Heart left ventricle (tissue), 16 donors: ENCODE measurements around the gene PROSER1. TPM values are rescaled to one million over a fixed set of nuclear protein-coding genes. Genes with fewer than 3 reads are reported as not detected.

ENCODE experiments used
- ATAC-seq, 4 donors: fragments of 200-7000 bp; cut with Tn5 transposase; one replicate each; pipeline ENCODE4 v1.9.1; 2020 to 2022; ENCODE audit warnings: moderate library complexity in 4 of 4, mild to moderate bottlenecking in 3 of 4, moderate number of reproducible peaks in 1 of 4
- DNase-seq, 5 donors: peaks; one replicate each; pipeline ENCODE4 v3.0.0-alpha.2; 2020
- H3K27ac ChIP-seq, 12 donors: fragments of 200-600 bp; sonication (generic) in 4 of 12; one replicate each; pipeline versions ENCODE4 v1.5.0 to v1.8.0; 2016 to 2022; ENCODE audit warnings: mild to moderate bottlenecking in 2 of 12
- H3K27me3 ChIP-seq, 9 donors: fragments of 200-600 bp; sonication (generic) in 2 of 9; one replicate each; pipeline versions ENCODE4 v1.5.1 to v1.8.0; 2016 to 2022; ENCODE audit warnings: mild to moderate bottlenecking in 3 of 9
- H3K36me3 ChIP-seq, 9 donors: fragments of 200-600 bp; sonication (generic) in 2 of 9; one replicate each; pipeline versions ENCODE4 v1.5.0 to v1.8.0; 2018 to 2022; ENCODE audit warnings: mild to moderate bottlenecking in 2 of 9
- H3K4me1 ChIP-seq, 12 donors: fragments of 200-600 bp; sonication (generic) in 4 of 12; one replicate each; pipeline versions ENCODE4 v1.5.0 to v1.8.0; 2016 to 2022; ENCODE audit warnings: mild to moderate bottlenecking in 3 of 12
- H3K4me3 ChIP-seq, 12 donors: fragments of 200-600 bp; sonication (generic) in 4 of 12; one replicate each; pipeline versions ENCODE4 v1.5.0 to v1.8.0; 2017 to 2022; ENCODE audit warnings: mild to moderate bottlenecking in 9 of 12, moderate library complexity in 4 of 12
- H3K9me3 ChIP-seq, 12 donors: fragments of 200-600 bp; sonication (generic) in 4 of 12; one replicate each; pipeline versions ENCODE4 v1.5.0 to v1.8.0; 2016 to 2022; ENCODE audit warnings: mild to moderate bottlenecking in 1 of 12
- CTCF ChIP-seq, 12 donors: fragments of 200-600 bp; sonication (generic) in 4 of 12; IDR thresholded peaks; one replicate each; pipeline versions ENCODE4 v1.5.0 to v1.8.0; 2018 to 2022; ENCODE audit warnings: antibody characterized with exemption in 12 of 12, mild to moderate bottlenecking in 5 of 12
- POLR2A ChIP-seq, 2 donors: fragments of 450-650 bp; IDR thresholded peaks; one replicate each; pipeline ENCODE4 v1.6.1; 2017; ENCODE audit warnings: antibody characterized with exemption in 2 of 2, mild to moderate bottlenecking in 2 of 2, moderate library complexity in 2 of 2
- WGBS, 4 donors: extraction: QIAGEN DNeasy Blood & Tissue Kit in 2 of 4; methylation state at CpG; one replicate each; pipeline versions ENCODE4 v1.1.5 to v1.1.7; 2013 to 2018; 5-methylcytosine and 5-hydroxymethylcytosine counted together
- intact Hi-C, 10 donors: fragments of 100-400 bp; cut with DNase I; formaldehyde crosslinking; loops; one replicate each; pipeline versions ENCODE4 v1.11.1 to v1.14.2; 2022
- polyA plus RNA-seq, 2 donors: library from polyadenylated mRNA; stranded (reverse); fragments of 200-250 nt; gene quantifications; one replicate each; pipeline ENCODE4 v1.2.3, GENCODE V29; 2013
- total RNA-seq, 9 donors: library from RNA; depleted of rRNA in 2 of 9; stranded (reverse); fragments of >200 nt in 2 of 9; fragmentation: NEBNext Ultra II Directional in 3 of 9; extraction: Animal tissue kit (Norgen Biotek cat#: 25700) in 3 of 9; gene quantifications; one replicate each; pipeline versions ENCODE4 v1.1.0 to v1.2.4, GENCODE V29; 2016 to 2023
- donor health status: ischemic (EF 13 %, LVEDD 7.1; RV severe dilation, severe dysfunction).
- donor health status: healthy with polysubstance abuse.
- donor health status: DM: no; HTN: yes; CAD: no.
- donor health status: DM: no; HTN: no; CAD: no.
- donor health status: ischemic (EF 25% LVEDD 6.9; RV normal size, moderate dysfunction).
- donor health status: ischemic (EF 25% LVEDD 5.7; RV mildly dilated, moderate dysfunction).
- donor health status: healthy.
- donor health status: DM: yes; HTN: yes; CAD: no.
- donor health status: ischemic (EF 35%, LVEDD 5.7; RV mildly dilated, moderate dysfunction).
- donor health status: nonischemic (EF 11% LVEDD 7.7; RV severe dilation, severe dysfunction).
- donor health status: DM: yes; HTN: yes; CAD: no.
- donor health status: PGD.
- donor health status: ischemic (EF 29% LVEDD 5.4; RV normal size, mild dysfunction).
- donor health status: nonischemic (EF 23%, LVEDD 6.1; RV moderate dilation, normal function).

PROSER1 gene
- total and polyA plus RNA-seq, 11 donors = 7.8 to 22.2 (median 15.5) TPM

GRCh38 chr13:39035204-39035603, 2.7 kb downstream of the PROSER1 start:
- Histone ChIP-seq H3K4me1 (peaks cover 7 to 55% (median 34%) of the 10 kb centered on the region in 12 donors), H3K27ac (no peak overlapping the region), H3K36me3 (peaks cover 0 to 15% (median 8%) of the 10 kb centered on the region in 9 donors), H3K27me3 (no peaks in the 10 kb centered on the region), H3K4me3 (peak overlapping the region in 7 of 12 donors; percentile 72 to 94 (median 84)), H3K9me3 (no peaks in the 10 kb centered on the region)
- TF ChIP-seq CTCF (IDR thresholded peaks at IDR 0.05) (no peak), POLR2A (IDR thresholded peaks at IDR 0.05) (no peak)
- intact Hi-C loops = loop anchor here in 2 of 10 donors (10.0 kb wide), 2 partner anchors 380 to 1750 kb away; partner anchors contain the start of gene SLC25A15 (in 2 of the 2)
- DNase-seq (no peak), ATAC-seq (no peak)
- 51 to 60% (median 57%) methylated on average over 2 of the region's 2 CpGs for WGBS, 4 donors

- DNase-seq = no peak
- TF ChIP-seq CTCF (IDR thresholded peaks at IDR 0.05) (no peak), POLR2A (IDR thresholded peaks at IDR 0.05) (no peak)
- H3K27ac ChIP-seq = no peak overlapping the region
- no peak overlapping the region for H3K4me3 ChIP-seq
- WGBS, 4 donors = 85 to 97% (median 92%) methylated on average over 1 of the region's 1 CpG
- H3K27me3 ChIP-seq = no peaks in the 10 kb centered on the region
- intact Hi-C loops = loop anchor here in 2 of 10 donors (10.0 kb wide), 2 partner anchors 381 to 1751 kb away; partner anchors contain the start of gene SLC25A15 (in 2 of the 2)
- H3K36me3 ChIP-seq = peaks cover 0 to 25% (median 16%) of the 10 kb centered on the region in 9 donors
- no peaks in the 10 kb centered on the region for H3K9me3 ChIP-seq
- ATAC-seq = no peak
- peaks cover 7 to 44% (median 25%) of the 10 kb centered on the region in 12 donors for H3K4me1 ChIP-seq
Measured at GRCh38 chr13:39034085-39034484, 3.8 kb downstream of the PROSER1 start.

GRCh38 chr13:39032150-39032549, 5.7 kb downstream of the PROSER1 start:
- ATAC-seq = no peak
- intact Hi-C loops = loop anchor here in 2 of 10 donors (10.0 kb wide), 2 partner anchors 383 to 1753 kb away; partner anchors contain the start of gene SLC25A15 (in 2 of the 2)
- TF ChIP-seq POLR2A (IDR thresholded peaks at IDR 0.05) (no peak), CTCF (IDR thresholded peaks at IDR 0.05) (no peak)
- H3K27ac ChIP-seq = no peak overlapping the region
- WGBS, 4 donors = 93 to 98% (median 97%) methylated on average over 1 of the region's 1 CpG
- H3K4me3 ChIP-seq = no peak overlapping the region
- H3K27me3 ChIP-seq = no peaks in the 10 kb centered on the region
- H3K4me1 ChIP-seq = peaks cover 7 to 36% (median 23%) of the 10 kb centered on the region in 12 donors
- DNase-seq = no peak
- no peaks in the 10 kb centered on the region for H3K9me3 ChIP-seq
- H3K36me3 ChIP-seq = peaks cover 0 to 44% (median 35%) of the 10 kb centered on the region in 9 donors

- TF ChIP-seq CTCF (IDR thresholded peaks at IDR 0.05) (no peak), POLR2A (IDR thresholded peaks at IDR 0.05) (no peak)
- Histone ChIP-seq H3K27ac (no peak overlapping the region), H3K4me3 (no peak overlapping the region), H3K36me3 (peaks cover 0 to 98% (median 92%) of the 10 kb centered on the region in 9 donors), H3K4me1 (no peaks in the 10 kb centered on the region), H3K27me3 (no peaks in the 10 kb centered on the region), H3K9me3 (no peaks in the 10 kb centered on the region)
- peak; percentile 32 to 45 (median 40) for ATAC-seq
- intact Hi-C loops = no loop called here
- peak in 1 of 5 donors; percentile 27 for DNase-seq
- 62 to 76% (median 71%) methylated on average over 2 of the region's 2 CpGs for WGBS, 4 donors
Measured at GRCh38 chr13:39025433-39025839, 12.5 kb downstream of the PROSER1 start.
